HG03159 (cell line): ENCODE measurements around the gene RTN4.
"Not testable (repeated sequence)": the region's sequence is repeated elsewhere in the genome, so short reads cannot be mapped to it uniquely, and the experiment has no call there.

Source experiments
- ATAC-seq: cut with Tn5 transposase; IDR thresholded peaks from one replicate; pipeline ENCODE4 v1.9.1; 2021; ENCODE audit warnings: mild to moderate bottlenecking, moderate library complexity; ENCODE audit not compliant: unreplicated experiment

The RTN4 gene

GRCh38 chr2:55011831-55012671 is 38.2 kb downstream of the RTN4 start:
- no peak for ATAC-seq

GRCh38 chr2:55010915-55011314 is 39.3 kb downstream of the RTN4 start:
- no peak for ATAC-seq

- ATAC-seq: peak; percentile 94
These were observed 40.1 kb downstream of the RTN4 start for GRCh38 chr2:55010149-55010591.

- ATAC-seq: peak; percentile 5
These were observed 40.8 kb downstream of the RTN4 start for GRCh38 chr2:55009277-55010060.

GRCh38 chr2:55006306-55006705 is 43.9 kb downstream of the RTN4 start:
- no peak for ATAC-seq

GRCh38 chr2:55003706-55004639 is 46.3 kb downstream of the RTN4 start:
- no peak for ATAC-seq

GRCh38 chr2:55001716-55002115 is 48.5 kb downstream of the RTN4 start:
- no peak for ATAC-seq

GRCh38 chr2:55000341-55000740 is 49.9 kb downstream of the RTN4 start:
- no peak for ATAC-seq

- ATAC-seq: no peak
These were observed 51.1 kb downstream of the RTN4 start for GRCh38 chr2:54999182-54999581.

- ATAC-seq: no peak
These were observed 52.4 kb downstream of the RTN4 start for GRCh38 chr2:54997826-54998225.

- no peak for ATAC-seq
These were observed 54.7 kb downstream of the RTN4 start for GRCh38 chr2:54995553-54995952.

- not testable (repeated sequence) for ATAC-seq
These were observed 59.6 kb downstream of the RTN4 start for GRCh38 chr2:54990694-54991093.

GRCh38 chr2:54988612-54989011 is 61.6 kb downstream of the RTN4 start:
- ATAC-seq: no peak

GRCh38 chr2:54986264-54986663 is 64.0 kb downstream of the RTN4 start:
- ATAC-seq: no peak

GRCh38 chr2:54984476-54984875 is 65.8 kb downstream of the RTN4 start:
- ATAC-seq: no peak

GRCh38 chr2:54983345-54984220 is 66.7 kb downstream of the RTN4 start:
- no peak for ATAC-seq

- ATAC-seq: no peak
These were observed 68.9 kb downstream of the RTN4 start for GRCh38 chr2:54981385-54981784.

GRCh38 chr2:54979321-54980044 is 70.8 kb downstream of the RTN4 start:
- ATAC-seq: no peak

GRCh38 chr2:54977149-54977548 is 73.1 kb downstream of the RTN4 start:
- peak; percentile 86 for ATAC-seq
